Measurements from ENCODE around the gene MED27. TPM values are rescaled to one million over a fixed set of nuclear protein-coding genes. Genes with fewer than 3 reads are reported as not detected.

MED27 gene
- total and polyA plus RNA-seq, 2 of the 4 experiments (the other 2 are of a cell fraction), result 50.2 to 63.4 TPM

DNA sequence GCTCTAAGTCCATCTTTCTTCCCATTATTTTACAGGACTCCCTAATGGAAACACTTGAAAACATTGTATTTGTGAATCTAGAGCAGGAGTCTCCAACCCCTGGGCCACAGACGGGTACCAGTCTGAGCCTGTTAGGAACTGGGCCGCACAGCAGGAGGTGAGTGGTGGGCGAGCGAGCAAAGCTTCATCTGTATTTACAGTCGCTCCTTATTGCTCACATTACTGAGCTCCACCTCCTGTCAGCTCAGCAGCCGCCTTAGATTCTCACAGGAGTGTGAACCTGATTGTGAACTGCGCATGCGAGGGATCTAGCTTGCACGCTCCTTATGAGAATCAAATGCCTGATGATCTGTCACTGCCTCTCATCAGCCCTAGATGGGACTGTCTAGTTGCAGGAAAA is 111.0 kb downstream of the MED27 start:
- Histone ChIP-seq H3K14ac (replicated peaks; ENCODE audit: low read depth, low read length) (no peak overlapping the region), H3K18ac (ENCODE audit: low read depth, low read length) (no peak overlapping the region), H3K9ac (ENCODE audit: low read depth, low read length) (no peak overlapping the region), H2AFZ (replicated peaks; ENCODE audit: low read length, poor library complexity) (no peak overlapping the region), H3K4me2 (ENCODE audit: low read depth, low read length) (no peak overlapping the region), H4K8ac (ENCODE audit: low read depth in 2 of 2, low read length in 2 of 2) (no peak overlapping the region), H3K27me3 (ENCODE audit: control insufficient read depth, insufficient read depth, low read length) (no peaks in the 10 kb centered on the region), H2AK9ac (replicated peaks; ENCODE audit: low read depth, low read length, poor library complexity) (no peak overlapping the region), H2BK5ac (ENCODE audit: low read depth, low read length, poor library complexity, severe bottlenecking) (no peak overlapping the region), H3K4me1 (ENCODE audit: control insufficient read depth, insufficient read depth, low read length) (no peaks in the 10 kb centered on the region), H4K20me1 (ENCODE audit: insufficient read depth, low read length) (peaks cover 8% of the 10 kb centered on the region; the same call in 1 of the 2 replicates), H3K36me3 (ENCODE audit: control insufficient read depth, insufficient read depth, low read length) (no peaks in the 10 kb centered on the region), H3K27ac (ENCODE audit: insufficient read depth, low read length) (no peak overlapping the region), H4K91ac (ENCODE audit: insufficient read depth, low read depth, low read length) (no peak overlapping the region), H2BK120ac (ENCODE audit: low read depth, low read length) (no peak overlapping the region), H3K23ac (ENCODE audit: low read depth, low read length) (no peak overlapping the region), H3K56ac (ENCODE audit: extremely low read depth, insufficient read depth, low read length) (no peak overlapping the region), H3K4me3 (ENCODE audit: insufficient read depth, low read depth, low read length) (no peak overlapping the region), H3K9me1 (ENCODE audit: insufficient read depth, low read length) (no peaks in the 10 kb centered on the region), H3K9me3 (ENCODE audit: control insufficient read depth, insufficient read depth, low read length) (no peaks in the 10 kb centered on the region), H3K4ac (ENCODE audit: low read depth, low read length) (no peak overlapping the region), H2AK5ac (ENCODE audit: low read depth, low read length) (no peak overlapping the region), H2BK15ac (ENCODE audit: low read depth, low read length) (no peak overlapping the region), H4K5ac (ENCODE audit: low read depth, low read length) (no peak overlapping the region), H2BK20ac (ENCODE audit: low read depth, low read length) (no peak overlapping the region), H3K79me1 (ENCODE audit: low read depth in 1 of 2, low read length in 2 of 2) (peaks cover 23% of the 10 kb centered on the region in 2 experiments; a peak in 3 of 4 replicates)
- ATAC-seq (ENCODE audit: low read depth), result no peak
- no peak for TF ChIP-seq CTCF (conservative IDR thresholded peaks at IDR 0.05; ENCODE audit: low read depth, low read length)
- no peak for TF ChIP-seq MAFK (IDR thresholded peaks at IDR 0.05; ENCODE audit: low read depth, low read length)
- TF ChIP-seq CEBPB (IDR thresholded peaks at IDR 0.05; ENCODE audit: low read depth, low read length), result no peak
- no peak for TF ChIP-seq NFE2L2 (IDR thresholded peaks at IDR 0.05; ENCODE audit: low read depth, low read length)
- no peak for TF ChIP-seq MXI1 (IDR thresholded peaks at IDR 0.05; ENCODE audit: borderline replicate concordance, low read depth, low read length)
- TF ChIP-seq BHLHE40 (IDR thresholded peaks at IDR 0.05; ENCODE audit: low read depth, low read length), result no peak
- no peak for TF ChIP-seq RCOR1 (IDR thresholded peaks at IDR 0.05; ENCODE audit: insufficient replicate concordance, low read length)
- no peak for TF ChIP-seq MAZ (IDR thresholded peaks at IDR 0.05; ENCODE audit: borderline replicate concordance, low read depth, low read length)
- no peak for TF ChIP-seq RAD21 (IDR thresholded peaks at IDR 0.05; ENCODE audit: low read length)
- TF ChIP-seq SMC3 (IDR thresholded peaks at IDR 0.05; ENCODE audit: low read depth, low read length), result no peak
- no peak for TF ChIP-seq FOS (IDR thresholded peaks at IDR 0.05; ENCODE audit: low read depth, low read length)
- no peak for TF ChIP-seq CHD1 (IDR thresholded peaks at IDR 0.05; ENCODE audit: low read depth, low read length)
- no peak for TF ChIP-seq POLR2A (IDR thresholded peaks at IDR 0.05; ENCODE audit: low read depth, low read length)
- TF ChIP-seq ELK1 (IDR thresholded peaks at IDR 0.05; ENCODE audit: borderline replicate concordance, low read depth, low read length), result no peak
- no peak for TF ChIP-seq RFX5 (IDR thresholded peaks at IDR 0.05; ENCODE audit: low read depth, low read length)
- no peak for TF ChIP-seq USF2 (IDR thresholded peaks at IDR 0.05; ENCODE audit: low read depth, low read length)
- intact Hi-C loops (cut with micrococcal nuclease) (no loop called here), dilution Hi-C loops (cut with HindIII; ENCODE audit: low sequenced_read_pairs, unreplicated experiment) (no loop called here), in situ Hi-C loops (cut with MboI; ENCODE audit: low sequenced_read_pairs) (no loop called here)
- DNase-seq, result no peak
- no TSS peak for BruUV-seq (replicated peaks)
- WGBS, 2 experiments (ENCODE audit: extremely low coverage in 2 of 2, insufficient read length in 1 of 2), result 100% methylated on average over 6 of the region's 9 CpGs; no CpG with 5 or more reads in 1 of the 2 experiments
- ChIA-PET CTCF (no interaction called here), POLR2A (ENCODE audit: unreplicated experiment) (no interaction called here)
